NCI-H1436 (cell line): ENCODE data around the gene EDC3.
A peak's percentile ranks its signal among the peaks of the same experiment; 100 is the strongest.

Experiments
- DNase-seq: peaks from one replicate; lab custom pipeline; 2025; lab: John Stamatoyannopoulos, UW

EDC3 gene

GRCh38 chr15:74626336-74626735 lies 69.5 kb downstream of the EDC3 start:
- no peak for DNase-seq

GRCh38 chr15:74625693-74626092 lies 70.1 kb downstream of the EDC3 start:
- DNase-seq, result no peak

GRCh38 chr15:74624020-74624602 lies 71.7 kb downstream of the EDC3 start:
- no peak for DNase-seq

- DNase-seq, result no peak
These were observed 73.1 kb downstream of the EDC3 start for GRCh38 chr15:74622758-74623157.

GRCh38 chr15:74621936-74622335 lies 73.9 kb downstream of the EDC3 start:
- no peak for DNase-seq

GRCh38 chr15:74621546-74621920 lies 74.3 kb downstream of the EDC3 start:
- no peak for DNase-seq

GRCh38 chr15:74620636-74621545 lies 74.9 kb downstream of the EDC3 start:
- peak; percentile 56 for DNase-seq

- DNase-seq, result no peak
These were observed 75.7 kb downstream of the EDC3 start for GRCh38 chr15:74619916-74620635.

GRCh38 chr15:74618841-74619596 lies 76.8 kb downstream of the EDC3 start:
- no peak for DNase-seq

- DNase-seq, result no peak
These were observed 78.8 kb downstream of the EDC3 start for GRCh38 chr15:74616996-74617395.

GRCh38 chr15:74616366-74616939 lies 79.4 kb downstream of the EDC3 start:
- peak; percentile 10 for DNase-seq

GRCh38 chr15:74615508-74616365 lies 80.1 kb downstream of the EDC3 start, which contains the start of gene CLK3:
CLK3 (plus strand) TSS chr15:74615836; CDS start chr15:74619197, 3,361 bp downstream.
- peak; percentile 95 for DNase-seq

GRCh38 chr15:74614744-74615507 lies 80.9 kb downstream of the EDC3 start:
- DNase-seq, result peak; percentile 78

GRCh38 chr15:74613953-74614743 lies 81.7 kb downstream of the EDC3 start:
- no peak for DNase-seq

GRCh38 chr15:74613089-74613952 lies 82.5 kb downstream of the EDC3 start:
- no peak for DNase-seq

- no peak for DNase-seq
These were observed 83.1 kb downstream of the EDC3 start for GRCh38 chr15:74612677-74613076.

- no peak for DNase-seq
These were observed 84.0 kb downstream of the EDC3 start for GRCh38 chr15:74611834-74612233.

GRCh38 chr15:74611341-74611740 lies 84.5 kb downstream of the EDC3 start:
- DNase-seq, result no peak
